ENCODE results near the gene FKBP4. TPM values are rescaled to one million over a fixed set of nuclear protein-coding genes. Genes with fewer than 3 reads are reported as not detected.
A peak's percentile ranks its signal among the peaks of the same experiment; 100 is the strongest.

Gene FKBP4
- total RNA-seq, 1 donor from 2014 or later: 149 TPM

DNA sequence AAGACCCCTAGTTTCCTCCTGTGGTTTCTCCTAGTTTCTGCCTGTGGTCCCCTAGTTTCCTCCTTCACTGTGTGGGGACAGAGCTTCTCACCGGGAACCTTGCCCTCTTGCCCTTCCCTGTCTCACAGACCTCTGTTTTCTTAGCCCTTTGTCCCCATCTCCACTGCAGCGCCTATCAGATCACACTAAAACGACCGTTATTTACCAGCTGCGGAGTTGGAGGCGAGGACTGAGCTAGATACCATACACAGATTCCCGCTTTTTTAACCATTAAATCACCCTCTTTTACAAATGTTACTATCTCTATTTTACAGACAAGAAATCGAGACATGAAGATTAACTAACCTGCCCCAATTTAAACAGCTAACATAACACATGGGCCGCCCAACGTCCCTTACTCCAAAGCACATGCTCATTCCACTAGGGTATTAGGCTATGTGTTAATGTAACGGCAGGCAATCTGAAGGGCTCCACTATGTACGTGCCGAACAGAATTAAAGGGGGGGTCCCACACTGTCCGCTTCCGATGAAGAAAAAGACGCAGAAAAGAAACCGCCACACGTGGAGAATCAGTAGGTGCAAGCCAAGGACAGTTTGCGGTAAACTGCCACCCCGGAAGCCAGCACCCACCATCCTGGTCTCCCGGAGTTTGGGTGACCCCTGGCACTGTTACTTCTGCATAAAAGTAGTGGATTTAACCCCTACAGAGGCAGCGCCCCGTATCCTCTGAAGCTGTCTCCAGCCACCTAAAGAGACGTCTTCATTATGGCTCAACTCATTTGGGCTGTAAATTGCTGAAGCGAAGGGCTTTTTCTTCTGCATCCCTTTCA lies 1.9 kb upstream of the FKBP4 start:
- TF ChIP-seq, protein P1, sequence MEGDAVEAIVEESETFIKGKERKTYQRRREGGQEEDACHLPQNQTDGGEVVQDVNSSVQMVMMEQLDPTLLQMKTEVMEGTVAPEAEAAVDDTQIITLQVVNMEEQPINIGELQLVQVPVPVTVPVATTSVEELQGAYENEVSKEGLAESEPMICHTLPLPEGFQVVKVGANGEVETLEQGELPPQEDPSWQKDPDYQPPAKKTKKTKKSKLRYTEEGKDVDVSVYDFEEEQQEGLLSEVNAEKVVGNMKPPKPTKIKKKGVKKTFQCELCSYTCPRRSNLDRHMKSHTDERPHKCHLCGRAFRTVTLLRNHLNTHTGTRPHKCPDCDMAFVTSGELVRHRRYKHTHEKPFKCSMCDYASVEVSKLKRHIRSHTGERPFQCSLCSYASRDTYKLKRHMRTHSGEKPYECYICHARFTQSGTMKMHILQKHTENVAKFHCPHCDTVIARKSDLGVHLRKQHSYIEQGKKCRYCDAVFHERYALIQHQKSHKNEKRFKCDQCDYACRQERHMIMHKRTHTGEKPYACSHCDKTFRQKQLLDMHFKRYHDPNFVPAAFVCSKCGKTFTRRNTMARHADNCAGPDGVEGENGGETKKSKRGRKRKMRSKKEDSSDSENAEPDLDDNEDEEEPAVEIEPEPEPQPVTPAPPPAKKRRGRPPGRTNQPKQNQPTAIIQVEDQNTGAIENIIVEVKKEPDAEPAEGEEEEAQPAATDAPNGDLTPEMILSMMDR (IDR thresholded peaks at IDR 0.05; ENCODE audit: unreplicated experiment): no peak
- no peaks in the 10 kb centered on the region for H3K9me3 Mint-ChIP-seq (ENCODE audit: low read depth)
- peaks cover 10% of the 10 kb centered on the region for H3K4me1 Mint-ChIP-seq (ENCODE audit: low read depth)
- H3K4me3 Mint-ChIP-seq (ENCODE audit: low read depth): peak overlapping the region; percentile 65
- DNase-seq (ENCODE audit: low spot score, unreplicated experiment): no peak
- peaks cover 59% of the 10 kb centered on the region for H3K27me3 Mint-ChIP-seq
- no peak overlapping the region for H3K27ac Mint-ChIP-seq
- H3K36me3 Mint-ChIP-seq (ENCODE audit: insufficient read depth): peaks cover 7% of the 10 kb centered on the region

DNA sequence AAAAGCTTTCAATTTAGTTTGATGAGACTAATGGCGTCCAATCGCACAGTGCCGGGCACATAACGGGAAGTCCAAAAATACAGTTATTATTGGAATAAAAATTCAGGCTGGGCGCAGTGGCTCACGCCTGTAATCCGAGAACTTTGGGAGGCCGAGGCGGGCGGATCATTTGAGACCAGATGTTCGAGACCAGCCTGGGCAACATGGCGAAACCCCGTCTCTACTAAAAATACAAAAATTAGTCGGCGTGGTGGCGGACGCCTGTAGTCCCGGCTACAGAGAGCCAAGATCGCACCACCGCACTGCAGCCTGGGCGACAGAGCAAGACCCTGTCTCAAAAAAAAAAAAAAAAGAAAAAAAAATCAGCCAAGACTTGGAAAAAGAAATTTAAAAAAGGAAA lies 1.2 kb upstream of the FKBP4 start:
- H3K4me1 Mint-ChIP-seq (ENCODE audit: low read depth): peaks cover 10% of the 10 kb centered on the region
- no peak overlapping the region for H3K27ac Mint-ChIP-seq
- peak overlapping the region; percentile 65 for H3K4me3 Mint-ChIP-seq (ENCODE audit: low read depth)
- H3K27me3 Mint-ChIP-seq: peaks cover 52% of the 10 kb centered on the region
- peaks cover 12% of the 10 kb centered on the region for H3K36me3 Mint-ChIP-seq (ENCODE audit: insufficient read depth)
- H3K9me3 Mint-ChIP-seq (ENCODE audit: low read depth): no peaks in the 10 kb centered on the region
- no peak for DNase-seq (ENCODE audit: low spot score, unreplicated experiment)
- TF ChIP-seq, protein P1 (IDR thresholded peaks at IDR 0.05; ENCODE audit: unreplicated experiment): no peak

DNA sequence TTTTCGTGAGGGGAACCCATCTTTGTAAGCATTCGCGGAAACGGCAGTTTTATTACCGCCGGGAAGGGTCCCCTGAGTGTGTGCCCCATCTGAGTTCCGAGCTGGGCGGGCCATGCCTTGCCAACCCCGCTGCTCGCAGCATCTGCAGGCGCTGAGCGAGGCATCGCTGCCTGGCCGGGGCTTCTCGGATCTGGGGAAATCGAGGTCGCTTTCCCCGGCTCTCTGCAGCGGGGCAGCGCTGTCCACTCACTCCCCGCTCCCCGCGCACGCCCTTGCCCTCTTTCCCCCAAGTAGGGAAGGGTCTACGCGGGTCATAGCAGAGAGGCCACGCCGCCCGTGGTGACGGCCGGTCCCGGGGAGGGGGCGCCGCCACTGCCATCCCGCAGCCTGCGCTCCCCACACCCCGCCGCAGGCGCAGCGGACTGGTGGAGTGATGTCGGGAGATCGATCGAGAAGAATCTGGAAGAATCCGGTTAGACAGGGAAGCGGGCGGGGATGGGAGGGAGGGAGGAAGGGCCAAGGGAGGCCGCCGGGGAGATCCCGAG lies 507 bp upstream of the FKBP4 start:
- peak; percentile 59 for DNase-seq (ENCODE audit: low spot score, unreplicated experiment)
- H3K4me1 Mint-ChIP-seq (ENCODE audit: low read depth): peaks cover 10% of the 10 kb centered on the region
- TF ChIP-seq, protein P1 (IDR thresholded peaks at IDR 0.05; ENCODE audit: unreplicated experiment): no peak
- H3K9me3 Mint-ChIP-seq (ENCODE audit: low read depth): no peaks in the 10 kb centered on the region
- H3K36me3 Mint-ChIP-seq (ENCODE audit: insufficient read depth): peaks cover 19% of the 10 kb centered on the region
- H3K27me3 Mint-ChIP-seq: peaks cover 45% of the 10 kb centered on the region
- H3K4me3 Mint-ChIP-seq (ENCODE audit: low read depth): peak overlapping the region; percentile 72
- no peak overlapping the region for H3K27ac Mint-ChIP-seq

DNA sequence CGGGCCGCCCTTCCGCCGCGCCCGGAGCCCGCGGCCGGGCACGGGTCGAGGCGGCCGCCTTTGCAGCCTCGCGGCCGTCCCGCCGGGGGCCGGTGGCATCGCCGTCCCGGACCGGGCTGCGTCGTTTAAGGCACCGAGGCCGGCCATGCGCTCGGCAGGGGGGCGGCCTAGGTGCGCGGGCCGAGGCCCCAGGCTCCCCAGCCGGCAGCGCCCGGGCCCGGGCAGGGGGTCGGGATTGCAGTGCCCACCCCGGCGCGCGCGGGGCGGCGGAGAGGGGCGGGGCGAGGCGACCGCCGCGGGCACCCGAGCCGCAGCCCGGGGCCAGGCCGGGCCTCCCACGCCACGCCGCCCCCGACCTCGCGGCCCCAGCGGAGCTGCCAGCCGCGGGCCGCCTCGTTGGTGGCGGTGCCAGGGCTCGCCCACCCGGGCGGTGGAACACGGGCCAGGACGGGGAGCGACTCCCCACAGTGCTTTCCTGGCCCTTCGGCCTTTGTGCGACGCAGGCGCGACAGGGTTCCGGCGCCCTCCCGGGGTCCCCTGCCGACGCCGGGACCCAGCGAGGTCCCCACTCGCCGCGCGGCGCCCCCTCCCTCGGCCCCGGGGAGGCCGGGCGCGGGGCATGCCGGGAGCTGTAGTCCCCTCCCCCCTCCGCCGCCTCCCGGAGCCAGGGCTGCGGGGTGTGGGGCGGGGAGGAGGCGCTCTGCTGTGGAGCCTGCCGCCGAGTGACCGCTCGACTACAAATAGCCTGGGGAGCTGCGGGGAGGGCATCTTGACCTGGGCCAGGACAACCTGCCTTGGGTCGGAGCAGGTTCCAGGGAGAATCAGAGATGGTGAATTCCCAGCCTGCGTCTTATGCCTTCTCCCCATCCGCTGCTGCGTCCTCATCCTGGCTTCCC lies 769 bp downstream of the FKBP4 start:
- TF ChIP-seq, protein P1 (IDR thresholded peaks at IDR 0.05; ENCODE audit: unreplicated experiment): no peak
- H3K36me3 Mint-ChIP-seq (ENCODE audit: insufficient read depth): peaks cover 29% of the 10 kb centered on the region
- peak overlapping the region; percentile 84 for H3K4me3 Mint-ChIP-seq (ENCODE audit: low read depth)
- peak overlapping the region; percentile 89 for H3K27ac Mint-ChIP-seq
- H3K9me3 Mint-ChIP-seq (ENCODE audit: low read depth): no peaks in the 10 kb centered on the region
- peak; percentile 65 for DNase-seq (ENCODE audit: low spot score, unreplicated experiment)
- peaks cover 10% of the 10 kb centered on the region for H3K4me1 Mint-ChIP-seq (ENCODE audit: low read depth)
- peaks cover 32% of the 10 kb centered on the region for H3K27me3 Mint-ChIP-seq

DNA sequence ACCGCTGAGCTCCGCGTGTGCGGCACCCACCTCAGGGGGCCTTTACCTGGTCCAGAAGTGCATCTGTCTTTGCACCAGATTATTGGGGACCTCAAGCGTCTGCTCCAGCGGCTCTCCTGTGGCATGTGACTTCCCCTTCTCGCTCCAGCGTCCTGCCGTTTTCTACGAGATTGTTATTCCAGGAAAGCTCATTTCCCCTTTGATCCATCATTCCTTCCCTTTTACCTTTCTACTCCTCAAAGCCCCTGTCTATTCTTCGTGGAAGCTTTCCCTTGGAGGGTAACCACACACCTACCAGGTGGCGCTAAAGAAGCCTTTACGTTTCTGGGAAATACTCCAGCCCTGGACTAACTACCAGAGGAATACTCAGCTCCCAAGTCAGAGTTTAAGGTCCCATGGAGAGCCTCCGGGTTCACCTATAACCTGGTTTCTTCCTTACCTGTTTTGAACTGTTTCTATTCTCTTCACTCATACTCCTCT lies 1.5 kb downstream of the FKBP4 start:
- H3K4me1 Mint-ChIP-seq (ENCODE audit: low read depth): peaks cover 10% of the 10 kb centered on the region
- H3K4me3 Mint-ChIP-seq (ENCODE audit: low read depth): peak overlapping the region; percentile 84
- no peak for DNase-seq (ENCODE audit: low spot score, unreplicated experiment)
- peaks cover 34% of the 10 kb centered on the region for H3K36me3 Mint-ChIP-seq (ENCODE audit: insufficient read depth)
- peak overlapping the region; percentile 89 for H3K27ac Mint-ChIP-seq
- no peaks in the 10 kb centered on the region for H3K9me3 Mint-ChIP-seq (ENCODE audit: low read depth)
- peaks cover 25% of the 10 kb centered on the region for H3K27me3 Mint-ChIP-seq
- TF ChIP-seq, protein P1 (IDR thresholded peaks at IDR 0.05; ENCODE audit: unreplicated experiment): peak; percentile 17

Data from progenitor cell of endocrine pancreas (in vitro differentiated cells).